GM12872 (cell line): ENCODE data around the gene ALDH3A1.

Experiments
- TF ChIP-seq, protein P1 (sequence below): IDR thresholded peaks from 3 replicates; pipeline ENCODE4 v1.5.1; 2011; ENCODE audit warnings: low read depth, mild to moderate bottlenecking, low read length, moderate library complexity; ENCODE audit not compliant: insufficient read depth

The ALDH3A1 gene

DNA sequence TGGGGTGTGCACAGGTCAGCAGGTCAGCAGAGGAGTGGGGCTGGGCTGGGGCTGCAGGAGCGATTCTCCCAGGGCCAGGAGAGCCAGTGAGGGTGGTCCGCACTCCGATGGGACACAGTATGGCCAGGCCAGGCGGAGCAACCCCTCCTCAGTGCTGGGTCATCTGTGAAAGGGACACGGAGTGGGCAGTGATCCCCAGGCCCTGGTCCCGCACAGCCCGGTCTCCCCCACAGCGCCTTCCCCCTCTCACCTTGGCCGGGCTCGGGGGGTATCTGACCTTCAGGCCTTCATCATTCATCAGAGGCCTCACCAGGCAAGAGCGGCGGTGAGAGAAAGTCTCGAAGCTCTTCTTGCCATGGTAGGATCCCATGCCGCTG lies 10.0 kb downstream of the ALDH3A1 start:
- TF ChIP-seq, protein P1, sequence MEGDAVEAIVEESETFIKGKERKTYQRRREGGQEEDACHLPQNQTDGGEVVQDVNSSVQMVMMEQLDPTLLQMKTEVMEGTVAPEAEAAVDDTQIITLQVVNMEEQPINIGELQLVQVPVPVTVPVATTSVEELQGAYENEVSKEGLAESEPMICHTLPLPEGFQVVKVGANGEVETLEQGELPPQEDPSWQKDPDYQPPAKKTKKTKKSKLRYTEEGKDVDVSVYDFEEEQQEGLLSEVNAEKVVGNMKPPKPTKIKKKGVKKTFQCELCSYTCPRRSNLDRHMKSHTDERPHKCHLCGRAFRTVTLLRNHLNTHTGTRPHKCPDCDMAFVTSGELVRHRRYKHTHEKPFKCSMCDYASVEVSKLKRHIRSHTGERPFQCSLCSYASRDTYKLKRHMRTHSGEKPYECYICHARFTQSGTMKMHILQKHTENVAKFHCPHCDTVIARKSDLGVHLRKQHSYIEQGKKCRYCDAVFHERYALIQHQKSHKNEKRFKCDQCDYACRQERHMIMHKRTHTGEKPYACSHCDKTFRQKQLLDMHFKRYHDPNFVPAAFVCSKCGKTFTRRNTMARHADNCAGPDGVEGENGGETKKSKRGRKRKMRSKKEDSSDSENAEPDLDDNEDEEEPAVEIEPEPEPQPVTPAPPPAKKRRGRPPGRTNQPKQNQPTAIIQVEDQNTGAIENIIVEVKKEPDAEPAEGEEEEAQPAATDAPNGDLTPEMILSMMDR, result no peak

DNA sequence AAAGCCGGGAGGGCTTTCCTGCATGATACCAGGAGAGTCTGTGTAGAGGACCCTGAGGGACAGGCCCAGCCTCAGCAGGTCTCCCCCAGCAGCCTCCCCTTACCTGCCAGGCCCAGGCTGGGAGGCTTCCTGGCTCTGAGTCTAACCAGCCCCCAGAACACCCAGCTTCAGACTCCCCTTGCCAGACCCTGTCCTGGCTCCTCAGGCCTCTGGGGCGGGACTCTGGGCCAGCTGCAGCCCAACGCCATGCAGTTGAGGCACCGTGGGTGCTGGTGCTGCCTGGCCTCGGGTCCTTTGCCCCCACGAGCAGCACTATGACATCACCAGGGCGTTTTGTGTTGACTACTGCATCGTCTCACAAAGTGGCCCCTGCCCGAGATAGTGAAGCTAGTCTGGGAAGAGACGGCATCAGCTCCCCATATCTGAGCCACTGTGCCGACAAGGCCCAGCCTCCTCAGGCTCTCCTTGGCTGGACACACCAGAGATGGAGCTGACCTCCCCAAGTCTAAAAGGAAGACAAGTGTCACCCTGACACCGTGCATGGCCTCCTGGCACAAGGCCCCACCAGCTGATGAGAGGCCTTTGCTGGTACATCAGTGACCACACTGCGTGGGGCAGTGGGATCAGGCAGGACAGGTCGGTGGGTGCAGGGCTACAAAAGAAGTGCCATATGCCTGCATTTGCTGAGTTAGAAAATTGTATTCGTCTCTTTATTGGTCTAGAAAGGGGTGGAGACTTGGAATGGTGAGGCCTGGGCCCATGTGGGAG lies 10.6 kb downstream of the ALDH3A1 start:
- TF ChIP-seq, protein P1, result no peak

DNA sequence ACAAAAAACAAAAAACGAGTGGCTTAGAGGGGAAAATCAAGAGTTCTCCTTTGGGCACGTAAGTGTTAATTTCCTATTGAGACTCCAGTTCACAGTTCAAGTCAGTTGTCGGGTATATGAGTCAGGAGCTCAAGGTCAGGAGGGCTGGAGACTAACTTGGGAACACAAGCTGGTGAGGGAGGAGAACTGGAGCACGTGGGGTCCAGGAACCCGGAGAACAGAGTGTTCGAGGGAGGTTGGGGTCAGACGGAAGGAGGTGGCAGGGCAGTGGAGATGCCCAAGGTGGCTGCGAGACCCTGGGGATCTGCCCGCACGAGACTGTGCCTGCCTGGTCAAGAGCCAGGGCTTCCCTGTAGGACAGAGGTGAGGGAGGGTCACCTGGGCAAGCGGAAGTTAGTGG lies 12.0 kb downstream of the ALDH3A1 start:
- TF ChIP-seq, protein P1, result no peak

DNA sequence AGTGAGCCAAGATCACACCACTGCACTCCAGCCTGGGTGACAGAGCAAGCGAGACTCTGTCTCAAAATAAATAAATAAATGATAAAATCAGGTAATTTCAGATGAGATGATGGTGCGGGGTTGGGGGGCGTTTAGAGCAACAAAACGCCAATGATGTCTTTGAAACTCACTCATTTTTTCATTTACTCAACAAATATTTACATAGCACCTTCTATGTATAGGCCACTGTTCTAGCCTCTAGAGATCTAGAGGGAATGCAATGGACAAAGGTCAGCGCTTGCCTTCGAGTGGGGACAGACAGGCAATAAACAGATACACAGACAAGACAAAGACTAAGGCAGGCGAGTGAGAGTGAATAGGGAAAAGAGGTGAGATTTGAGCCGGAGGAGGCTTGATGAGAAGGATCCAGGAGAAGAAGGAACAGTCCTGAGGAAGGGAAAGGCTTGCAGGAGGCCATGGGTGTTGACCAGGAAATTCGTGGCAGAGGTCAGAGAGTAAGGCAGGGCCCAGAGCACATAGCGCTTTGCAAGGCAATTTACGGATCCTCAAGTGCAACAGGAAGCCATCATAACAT lies 14.1 kb downstream of the ALDH3A1 start:
- TF ChIP-seq, protein P1, result no peak

DNA sequence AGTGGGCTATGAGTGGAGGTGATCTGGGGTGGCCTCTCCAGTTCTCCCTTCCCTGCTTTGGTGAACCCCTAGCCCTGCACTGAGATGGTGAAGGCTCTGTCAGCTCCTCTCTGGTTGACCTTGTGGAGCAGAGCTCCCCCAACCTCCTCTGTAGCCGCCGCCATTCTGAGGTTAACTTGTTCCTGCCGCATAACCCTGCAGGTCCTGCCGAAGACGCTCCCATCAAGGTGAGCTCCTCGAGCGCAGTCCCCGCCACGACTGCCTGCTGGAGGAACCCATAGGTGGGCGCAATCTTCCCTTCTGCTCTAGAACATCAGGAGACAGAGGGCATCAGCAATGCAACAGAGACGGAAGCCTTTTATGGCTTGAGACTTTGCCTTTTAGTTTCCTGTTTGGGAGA lies 16.5 kb downstream of the ALDH3A1 start:
- TF ChIP-seq, protein P1, result no peak

DNA sequence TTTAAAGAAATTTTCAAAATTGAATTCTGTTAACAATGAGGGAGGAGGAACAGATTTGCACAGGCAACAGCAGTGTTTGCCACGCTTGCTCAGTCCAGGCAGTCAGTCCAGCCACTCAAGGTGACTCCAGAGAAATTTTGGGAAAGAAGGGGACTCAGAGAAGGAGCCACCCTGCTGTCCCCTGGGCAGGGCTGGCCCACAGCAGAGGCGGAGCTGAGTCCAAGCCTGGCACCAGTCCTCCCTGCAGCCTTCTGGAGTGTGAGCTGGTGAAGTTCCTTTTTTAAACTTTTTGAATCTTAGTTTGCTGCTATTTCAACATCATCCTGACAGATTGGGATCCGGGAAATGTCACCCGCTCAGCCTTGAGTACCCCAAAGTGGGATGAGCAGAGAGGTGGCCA lies 17.3 kb downstream of the ALDH3A1 start:
- TF ChIP-seq, protein P1, result no peak

DNA sequence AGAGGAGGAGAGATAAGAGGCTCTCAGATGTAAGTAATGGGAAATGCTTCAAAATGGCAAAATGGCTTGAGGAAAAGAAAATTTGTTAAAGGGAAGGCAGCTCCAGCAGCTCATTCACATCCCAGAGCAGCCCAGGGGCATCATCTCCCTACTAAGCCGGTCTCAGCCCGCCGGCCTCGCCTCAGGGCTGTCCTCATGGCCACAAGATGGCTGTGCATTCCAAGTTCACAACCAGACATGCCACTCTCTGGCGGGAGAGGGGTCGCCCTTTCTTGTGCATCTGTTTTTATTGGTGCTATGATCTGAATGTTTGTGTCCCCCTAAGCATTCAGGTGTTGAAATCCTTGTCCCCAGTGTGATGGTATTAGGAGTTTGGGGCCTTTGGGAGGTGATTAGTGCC lies 18.2 kb downstream of the ALDH3A1 start:
- TF ChIP-seq, protein P1, result no peak
